Vagina (tissue), 2 donors: ENCODE measurements around the gene EIF3D. TPM values are rescaled to one million over a fixed set of nuclear protein-coding genes. Genes with fewer than 3 reads are reported as not detected.
A peak's percentile ranks its signal among the peaks of the same experiment; 100 is the strongest.

Experiments
- DNase-seq, 2 donors: peaks; one replicate each; pipeline ENCODE4 v3.0.0-alpha.2; 2017; ENCODE audit errors: extremely low spot score in 2 of 2
- H3K27ac ChIP-seq: fragments of 200-600 bp; sonication (generic); one replicate; pipeline ENCODE4 v1.5.1; 2019
- H3K27me3 ChIP-seq: fragments of 200-600 bp; sonication (generic); one replicate; pipeline ENCODE4 v1.5.1; 2019
- H3K36me3 ChIP-seq, 2 donors: fragments of 200-600 bp; sonication (generic); one replicate each; pipeline ENCODE4 v1.5.1; 2017 to 2019
- H3K4me1 ChIP-seq: fragments of 200-600 bp; sonication (generic); one replicate; pipeline ENCODE4 v1.5.1; 2019
- H3K4me3 ChIP-seq, 2 donors: fragments of 200-600 bp; sonication (generic); 1 replicate in 1 of 2; 2 replicates in 1 of 2; pipeline ENCODE4 v1.5.1; 2016 to 2019
- H3K9me3 ChIP-seq: fragments of 200-600 bp; sonication (generic); one replicate; pipeline ENCODE4 v1.5.1; 2019
- CTCF ChIP-seq, 3 experiments: fragments of 450-650 bp in 2 of 3; fragments of 200-600 bp in 1 of 3; sonication (generic) in 1 of 3; IDR thresholded peaks; one replicate each; pipeline ENCODE4 v1.5.1; 2017 to 2019; ENCODE audit warnings: antibody characterized with exemption in 3 of 3, mild to moderate bottlenecking in 2 of 3, moderate library complexity in 2 of 3
- POLR2A ChIP-seq, 2 donors: fragments of 450-650 bp; IDR thresholded peaks; one replicate each; pipeline ENCODE4 v1.6.1; 2017; ENCODE audit warnings: antibody characterized with exemption in 2 of 2, mild to moderate bottlenecking in 2 of 2, moderate library complexity in 2 of 2
- POLR2AphosphoS5 ChIP-seq, 2 donors: sonication (generic); formaldehyde crosslinking; IDR thresholded peaks; one replicate each; pipeline ENCODE4 v1.9.0; 2017; ENCODE audit warnings: antibody characterized with exemption in 2 of 2, mild to moderate bottlenecking in 2 of 2, low read depth in 1 of 2; ENCODE audit not compliant: insufficient read depth in 1 of 2
- intact Hi-C: fragments of 100-400 bp; cut with DNase I; formaldehyde crosslinking; loops from one replicate; pipeline ENCODE4 v1.15.1; 2023
- total RNA-seq: library from RNA; depleted of rRNA; stranded (reverse); fragments of >200 nt; gene quantifications from one replicate; pipeline ENCODE4 v1.2.3, GENCODE V29; 2016

The EIF3D gene
- 266 TPM for total RNA-seq

- Histone ChIP-seq H3K4me3 (peak within 1 kb of the TSS; percentile 58 to 91), H3K9me3 (no peaks in the 10 kb centered on the region), H3K27ac (peak within 1 kb of the TSS; percentile 90), H3K4me1 (peaks cover 23% of the 10 kb centered on the region), H3K27me3 (no peaks in the 10 kb centered on the region), H3K36me3 (peaks cover 0 to 22% of the 10 kb centered on the region in 2 donors)
- intact Hi-C loops, result no loop called here
- TF ChIP-seq POLR2AphosphoS5 (IDR thresholded peaks at IDR 0.05; ENCODE audit: insufficient read depth in 1 of 2, low read depth in 1 of 2) (peak; percentile 97 to 99), POLR2A (IDR thresholded peaks at IDR 0.05) (peak in 1 of 2 donors; percentile 4), CTCF (IDR thresholded peaks at IDR 0.05) (no peak)
- DNase-seq, result peak in 1 of 2 donors; percentile 99
Measured at GRCh38 chr22:36528795-36529751, at the start of gene EIF3D. Gene EIF3D, minus strand, starts transcription at chr22:36529166. Its CDS starts 3,045 bp downstream, at chr22:36526121.

- H3K36me3 ChIP-seq, result no peaks in the 10 kb centered on the region
- no peaks in the 10 kb centered on the region for H3K9me3 ChIP-seq
- no peak for DNase-seq
- no peak overlapping the region for H3K4me3 ChIP-seq
- no peak for TF ChIP-seq CTCF (IDR thresholded peaks at IDR 0.05)
- H3K27me3 ChIP-seq, result no peaks in the 10 kb centered on the region
- H3K4me1 ChIP-seq, result no peaks in the 10 kb centered on the region
- H3K27ac ChIP-seq, result no peak overlapping the region
- intact Hi-C loops, result no loop called here
Measured at GRCh38 chr22:36578619-36579018, 49.7 kb upstream of the EIF3D start.

GRCh38 chr22:36577019-36577418, 48.1 kb upstream of the EIF3D start:
- no peak for DNase-seq
- Histone ChIP-seq H3K36me3 (no peaks in the 10 kb centered on the region), H3K9me3 (no peaks in the 10 kb centered on the region), H3K4me1 (no peaks in the 10 kb centered on the region), H3K4me3 (no peak overlapping the region), H3K27me3 (no peaks in the 10 kb centered on the region), H3K27ac (no peak overlapping the region)
- intact Hi-C loops, result no loop called here
- TF ChIP-seq POLR2AphosphoS5 (IDR thresholded peaks at IDR 0.05; ENCODE audit: insufficient read depth in 1 of 2, low read depth in 1 of 2) (no peak), POLR2A (IDR thresholded peaks at IDR 0.05) (no peak), CTCF (IDR thresholded peaks at IDR 0.05) (no peak)

- Histone ChIP-seq H3K27me3 (no peaks in the 10 kb centered on the region), H3K9me3 (no peaks in the 10 kb centered on the region), H3K4me3 (no peak overlapping the region), H3K4me1 (no peaks in the 10 kb centered on the region), H3K27ac (no peak overlapping the region), H3K36me3 (no peaks in the 10 kb centered on the region)
- intact Hi-C loops, result no loop called here
- TF ChIP-seq POLR2AphosphoS5 (IDR thresholded peaks at IDR 0.05; ENCODE audit: insufficient read depth in 1 of 2, low read depth in 1 of 2) (no peak), CTCF (IDR thresholded peaks at IDR 0.05) (no peak), POLR2A (IDR thresholded peaks at IDR 0.05) (no peak)
- DNase-seq, result no peak
Measured at GRCh38 chr22:36574728-36575127, 45.8 kb upstream of the EIF3D start.

GRCh38 chr22:36573815-36574363, 44.9 kb upstream of the EIF3D start:
- no peaks in the 10 kb centered on the region for H3K36me3 ChIP-seq
- H3K9me3 ChIP-seq, result no peaks in the 10 kb centered on the region
- TF ChIP-seq POLR2AphosphoS5 (IDR thresholded peaks at IDR 0.05; ENCODE audit: insufficient read depth in 1 of 2, low read depth in 1 of 2) (no peak), POLR2A (IDR thresholded peaks at IDR 0.05) (no peak), CTCF (IDR thresholded peaks at IDR 0.05) (no peak)
- H3K4me3 ChIP-seq, result no peak overlapping the region
- H3K4me1 ChIP-seq, result no peaks in the 10 kb centered on the region
- no peaks in the 10 kb centered on the region for H3K27me3 ChIP-seq
- DNase-seq, result no peak
- no peak overlapping the region for H3K27ac ChIP-seq
- intact Hi-C loops, result no loop called here
